GM19467 (cell line): Measurements from ENCODE around the gene SEC16A.

Source experiments
- ATAC-seq: cut with Tn5 transposase; IDR thresholded peaks from one replicate; pipeline ENCODE4 v1.9.1; 2021; ENCODE audit warnings: mild to moderate bottlenecking, moderate library complexity; ENCODE audit not compliant: unreplicated experiment

Gene SEC16A

DNA sequence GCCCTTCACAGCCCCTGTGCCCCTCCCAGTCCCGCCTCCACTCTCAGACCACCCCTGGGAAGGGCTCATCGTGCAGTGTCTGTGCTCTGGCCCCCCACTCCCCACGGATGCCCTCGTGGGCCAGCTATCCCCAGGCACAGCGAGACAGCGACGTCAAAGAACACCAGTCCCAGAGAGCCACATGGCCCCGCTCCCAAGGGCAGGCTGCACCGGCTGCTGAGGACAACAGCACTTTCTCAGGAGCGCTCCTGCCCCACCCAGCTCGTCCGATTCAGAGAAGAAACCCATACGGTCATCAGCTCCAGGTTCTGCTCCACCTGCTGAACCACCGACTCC is 78.1 kb downstream of the SEC16A start:
- ATAC-seq, result no peak

DNA sequence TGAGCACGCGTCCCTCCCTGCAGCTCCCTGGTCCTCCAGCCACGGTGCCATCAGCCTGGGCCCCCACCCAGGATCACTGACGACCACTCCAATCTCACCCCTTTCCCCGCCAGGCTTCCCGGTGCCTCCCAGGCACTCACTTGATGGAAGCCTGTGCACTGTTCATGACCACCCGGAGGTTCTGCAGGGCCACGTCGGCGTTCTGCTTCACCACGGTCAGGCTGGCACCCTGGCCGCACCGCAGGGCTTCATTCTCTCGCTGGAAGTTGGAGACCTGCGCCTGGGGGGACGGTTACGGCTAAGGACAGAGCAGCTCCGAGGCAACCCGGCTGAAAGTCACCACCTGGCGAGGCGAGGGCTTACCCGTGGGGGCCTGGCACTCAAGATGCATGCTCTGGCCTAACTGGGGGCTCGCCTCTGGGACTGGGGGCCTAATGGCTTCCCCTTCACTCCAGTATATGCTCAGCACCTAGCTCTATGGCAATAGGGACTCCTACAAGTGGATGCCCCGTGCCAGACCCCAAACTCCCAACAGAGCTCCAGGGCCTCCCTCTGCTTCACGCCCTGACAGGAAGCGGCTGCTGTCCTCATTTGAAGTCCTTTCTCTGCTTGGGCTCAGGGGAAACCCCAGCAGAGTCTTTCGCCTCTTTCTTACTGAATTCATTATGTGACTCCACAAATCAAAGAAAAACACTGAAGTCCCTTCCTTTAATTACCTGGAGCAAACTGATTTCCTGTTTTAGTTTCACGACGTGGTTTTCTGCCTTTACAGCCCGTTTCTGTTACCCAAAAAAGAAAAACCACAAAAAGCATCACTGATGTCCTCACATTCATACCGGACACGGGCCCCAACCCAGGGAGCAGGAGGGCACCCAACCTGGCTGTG is 78.7 kb downstream of the SEC16A start:
- ATAC-seq, result no peak

DNA sequence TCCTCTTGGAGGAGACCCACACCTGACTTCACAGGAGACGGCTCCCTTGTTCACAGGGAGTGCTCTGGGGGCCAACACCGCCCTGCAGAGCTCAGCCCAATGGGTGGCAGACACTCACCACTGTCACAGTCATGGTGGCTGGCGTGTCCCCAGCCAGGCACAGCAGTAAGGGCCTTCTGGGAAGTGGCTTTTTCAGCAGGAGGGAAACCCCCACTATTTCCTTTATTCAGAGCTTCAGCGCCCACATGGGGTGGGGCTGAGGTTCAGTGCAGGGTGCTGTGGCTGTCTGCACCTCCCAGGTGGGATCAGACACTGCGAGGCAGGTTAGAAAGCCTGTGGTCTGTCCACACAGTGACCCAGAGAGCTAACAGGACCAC is 79.3 kb downstream of the SEC16A start:
- no peak for ATAC-seq

DNA sequence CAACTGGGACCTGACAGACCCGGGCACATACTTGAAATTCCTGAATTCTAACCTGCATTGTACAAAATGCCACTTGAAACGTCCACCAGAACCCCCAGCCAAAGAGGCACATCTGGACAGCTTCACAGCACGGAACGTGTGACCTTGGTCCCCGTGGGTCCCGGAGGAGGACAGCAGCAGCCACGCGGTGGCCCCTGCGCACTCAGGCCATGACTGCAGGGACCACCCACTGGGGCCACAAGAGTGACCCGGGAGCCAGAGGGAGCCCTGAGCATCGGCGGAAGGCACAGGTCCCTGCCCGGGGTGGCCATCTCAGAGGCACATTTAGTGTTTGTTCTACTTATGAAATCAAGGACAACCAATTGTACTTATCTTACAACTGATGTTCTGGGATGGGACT is 80.8 kb downstream of the SEC16A start:
- ATAC-seq, result no peak

DNA sequence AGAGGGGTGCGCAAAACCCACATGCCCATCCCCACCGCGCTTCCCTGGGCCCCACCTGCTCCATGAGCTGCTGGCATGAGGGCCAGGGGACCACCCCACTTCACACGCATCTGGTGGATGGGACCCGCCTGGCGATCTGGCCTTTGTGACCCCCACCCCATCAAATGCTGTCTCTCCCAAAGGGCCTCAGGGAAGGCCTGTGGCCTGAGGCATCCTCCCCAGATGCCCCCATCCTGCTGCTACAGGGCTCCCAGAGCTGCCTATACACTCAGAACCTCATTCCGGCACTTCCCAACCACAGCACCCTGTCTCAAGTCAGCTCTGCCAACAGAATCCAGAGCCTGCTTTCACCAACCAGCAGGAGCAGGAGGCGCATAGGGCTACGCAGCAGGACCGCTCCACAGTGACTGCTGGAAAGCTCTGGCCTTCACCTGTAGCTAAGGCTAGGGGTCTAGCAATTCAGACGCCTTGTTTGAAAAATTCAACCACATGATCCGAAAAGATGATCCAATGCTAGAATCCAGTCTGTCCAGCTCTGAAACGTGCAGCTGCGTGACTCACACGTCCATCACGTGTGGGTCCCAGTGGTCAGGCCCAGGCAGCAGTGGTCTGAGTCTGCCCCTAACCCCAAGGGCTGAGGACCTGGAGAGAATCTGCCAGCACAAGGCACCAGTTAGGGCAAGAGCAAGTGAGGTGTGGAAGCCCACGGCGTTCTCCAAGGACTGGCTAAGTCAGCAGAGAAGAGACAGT is 81.5 kb downstream of the SEC16A start:
- no peak for ATAC-seq

DNA sequence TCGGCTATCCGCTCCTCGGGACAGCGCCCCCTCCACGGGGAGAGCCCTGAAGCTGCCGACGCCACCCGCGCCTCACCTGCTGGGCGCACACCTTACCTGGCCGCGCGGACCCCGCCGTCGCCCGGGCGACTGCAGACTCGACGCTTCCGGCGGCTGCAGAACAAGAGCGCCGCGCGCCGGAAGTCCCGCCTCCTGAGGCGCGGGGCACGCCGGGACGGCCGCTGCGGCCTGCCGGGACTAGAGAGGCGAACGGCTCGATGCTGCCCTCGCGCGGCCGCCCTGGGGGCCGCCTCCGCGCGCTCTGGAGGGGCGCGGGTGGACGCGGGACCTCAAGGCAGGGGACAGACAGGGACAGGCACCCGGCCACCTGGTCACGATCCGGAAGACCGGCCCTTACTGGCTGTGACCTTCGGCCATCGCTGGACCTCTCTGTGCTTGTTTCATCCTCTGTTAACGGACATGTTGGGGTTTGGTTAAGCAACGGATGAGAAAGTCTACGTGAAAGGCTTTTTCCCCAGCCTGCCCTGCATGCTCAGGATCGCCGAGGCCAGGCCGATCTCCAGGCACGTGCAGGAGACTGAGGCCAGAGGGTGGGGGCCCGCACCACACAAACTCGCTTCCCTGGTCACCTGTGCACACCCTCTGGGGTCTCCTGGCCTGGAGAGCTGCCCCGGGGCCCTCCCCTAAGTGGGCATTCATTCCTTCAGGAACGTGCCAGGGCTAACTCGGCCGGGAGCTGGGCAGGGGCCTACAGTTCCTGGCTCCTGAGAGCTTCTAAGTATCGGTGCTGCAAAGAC is 82.6 kb downstream of the SEC16A start, which contains the start of gene SNAPC4:
Gene SNAPC4, minus strand, starts transcription at position 133 of the 797 bp plus-strand sequence. CDS start 1,742 bp downstream, outside the sequence.
- peak; percentile 74 for ATAC-seq

DNA sequence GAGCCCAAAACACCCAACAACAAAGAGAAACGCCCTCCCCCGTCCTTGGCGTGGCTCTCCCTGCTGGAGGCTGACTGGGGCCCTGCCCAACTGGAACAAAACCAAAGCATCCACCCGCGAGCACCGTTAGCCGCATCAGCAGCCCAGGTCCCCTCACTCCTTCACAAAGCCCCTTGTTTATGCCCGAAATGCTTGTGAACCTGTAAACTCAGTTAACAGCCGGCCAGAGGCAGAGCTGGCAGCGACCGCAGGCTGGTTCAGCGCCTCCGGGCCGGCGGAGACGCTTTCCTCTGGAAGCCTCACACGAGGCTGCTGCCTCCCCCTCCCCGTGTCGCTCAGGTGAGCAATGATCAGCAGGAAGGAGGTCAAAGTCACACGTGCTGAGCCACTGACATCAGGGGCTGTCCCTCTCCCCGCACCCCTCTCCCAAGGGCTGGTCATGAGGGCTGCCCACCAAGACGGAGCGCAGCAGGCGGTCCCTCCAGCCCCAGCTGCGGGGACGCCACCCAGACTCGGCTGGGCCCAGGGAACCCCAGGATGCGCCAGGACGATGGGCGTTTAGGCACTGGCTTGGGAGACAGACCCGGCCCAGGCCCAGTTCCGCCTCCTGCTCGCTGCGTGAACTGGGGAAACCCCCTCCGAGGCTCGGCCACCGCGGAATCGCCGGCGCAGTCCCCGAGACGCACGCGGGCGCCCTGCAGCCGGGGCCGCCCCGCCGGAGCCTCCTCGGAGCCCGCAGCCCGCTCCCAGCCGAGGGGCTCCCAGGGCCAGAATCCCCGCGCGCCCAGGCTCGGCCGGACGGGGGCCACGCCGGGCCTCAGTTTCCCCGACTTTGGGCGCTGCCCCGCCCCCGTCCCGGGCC is 83.4 kb downstream of the SEC16A start:
- peak; percentile 21 for ATAC-seq

DNA sequence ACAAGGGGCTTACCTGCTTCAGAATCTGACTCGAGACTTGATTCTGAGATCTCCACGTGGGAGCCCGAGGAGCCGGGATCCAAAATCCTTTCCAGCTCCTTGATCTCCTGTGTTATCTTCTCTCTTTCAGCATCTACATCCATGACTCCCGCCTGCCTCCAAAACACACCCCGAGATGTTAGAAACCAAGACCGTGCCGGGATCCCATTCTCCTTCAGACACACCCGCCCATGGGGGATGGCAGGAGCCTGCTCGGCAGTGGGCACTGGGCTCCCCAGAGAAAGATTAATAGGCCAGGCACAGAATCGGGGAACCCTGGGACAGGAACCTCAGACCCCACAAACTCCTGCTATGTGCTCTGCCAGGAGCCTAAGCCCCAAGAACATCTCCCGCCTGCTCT is 84.6 kb downstream of the SEC16A start:
- no peak for ATAC-seq

DNA sequence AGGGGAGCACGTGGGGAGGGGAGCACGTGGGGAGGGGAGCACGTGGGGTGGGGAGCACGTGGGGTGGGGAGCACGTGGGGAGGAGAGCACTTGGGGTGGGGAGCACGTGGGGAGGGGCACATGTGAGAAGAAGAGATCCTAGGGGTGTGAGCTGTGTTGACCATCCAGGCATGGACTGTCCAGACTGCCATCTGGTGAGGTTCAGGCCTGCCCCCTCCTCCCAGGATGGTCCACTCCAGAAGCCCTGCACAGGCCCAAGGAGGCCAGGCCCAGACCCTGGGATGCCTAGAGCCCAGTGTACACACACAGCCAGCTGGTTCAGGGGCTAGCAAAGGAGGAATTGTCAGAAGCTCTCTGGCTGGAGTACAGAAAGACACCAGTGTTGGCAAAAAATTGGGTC is 85.2 kb downstream of the SEC16A start:
- no peak for ATAC-seq

DNA sequence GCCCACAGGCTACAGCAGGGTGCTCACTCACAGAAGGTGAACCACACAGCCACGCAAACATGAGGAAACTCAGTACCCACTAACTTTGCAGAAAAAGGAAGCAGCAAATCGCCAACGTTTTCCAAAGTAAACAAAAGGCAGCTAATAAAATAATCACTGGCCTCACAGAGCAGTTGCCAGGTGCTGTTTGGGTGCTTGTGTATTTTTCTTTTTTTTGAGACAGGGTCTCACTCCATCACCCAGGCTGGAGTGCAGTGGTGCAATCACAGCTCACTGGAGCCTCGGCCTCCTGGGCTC is 86.7 kb downstream of the SEC16A start:
- ATAC-seq, result no peak

DNA sequence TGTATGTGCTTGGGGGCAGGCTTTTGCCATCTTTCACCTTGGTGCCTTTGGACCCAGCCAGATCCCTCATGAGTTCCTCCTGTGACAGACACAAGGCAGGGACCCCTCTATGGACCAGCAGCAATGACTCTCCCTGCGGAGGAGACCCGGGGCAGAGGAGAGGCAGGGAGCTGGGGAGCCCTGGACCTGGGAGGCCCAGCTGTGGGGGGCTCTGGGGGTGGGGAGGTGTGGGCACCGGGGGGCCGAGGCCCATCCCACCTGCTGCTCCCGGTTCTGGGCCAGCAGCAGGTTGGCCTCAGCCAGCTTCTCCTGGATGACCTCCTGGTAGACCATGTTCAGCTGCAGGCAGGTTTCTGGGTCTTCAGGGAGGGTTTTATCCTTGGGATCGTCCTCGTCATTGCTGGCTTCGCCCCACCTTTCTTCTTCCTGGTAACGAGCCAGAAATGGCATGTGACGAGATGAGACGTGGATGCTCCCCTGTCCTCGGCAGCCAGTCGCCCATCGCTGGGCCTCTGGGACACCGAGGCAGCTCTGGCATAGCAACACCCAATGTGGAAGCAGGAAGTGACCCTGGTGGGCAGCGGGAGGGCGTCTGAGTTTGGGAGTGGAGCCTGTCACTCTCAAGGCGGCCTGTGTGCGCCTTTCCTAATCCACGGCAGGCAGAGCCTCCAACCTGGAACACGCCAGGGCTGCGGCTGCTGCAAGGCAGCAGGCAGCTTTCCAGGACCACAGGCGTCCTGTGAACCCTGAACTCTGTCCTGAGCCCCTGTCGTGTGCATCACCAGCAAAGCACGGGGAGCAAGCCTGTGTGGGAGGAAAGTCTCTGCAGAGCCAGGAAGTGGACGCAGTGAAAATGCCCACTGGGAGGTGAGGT is 87.3 kb downstream of the SEC16A start:
- ATAC-seq, result no peak

DNA sequence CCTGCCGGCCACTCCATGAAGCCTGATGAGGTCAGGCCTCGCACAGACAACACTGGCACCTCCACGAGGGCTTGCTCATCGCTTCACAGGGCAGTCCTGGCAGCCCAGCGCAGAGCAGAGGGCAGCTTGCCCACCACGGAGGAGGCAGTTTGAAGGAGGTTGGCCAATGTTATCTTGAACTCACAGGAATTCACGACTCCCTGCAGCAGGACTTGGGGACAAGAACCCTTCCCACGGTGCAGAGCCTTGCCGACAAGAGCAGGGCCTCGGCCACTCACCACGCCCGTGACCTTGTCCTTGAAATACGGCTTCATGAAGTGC is 87.9 kb downstream of the SEC16A start:
- no peak for ATAC-seq

DNA sequence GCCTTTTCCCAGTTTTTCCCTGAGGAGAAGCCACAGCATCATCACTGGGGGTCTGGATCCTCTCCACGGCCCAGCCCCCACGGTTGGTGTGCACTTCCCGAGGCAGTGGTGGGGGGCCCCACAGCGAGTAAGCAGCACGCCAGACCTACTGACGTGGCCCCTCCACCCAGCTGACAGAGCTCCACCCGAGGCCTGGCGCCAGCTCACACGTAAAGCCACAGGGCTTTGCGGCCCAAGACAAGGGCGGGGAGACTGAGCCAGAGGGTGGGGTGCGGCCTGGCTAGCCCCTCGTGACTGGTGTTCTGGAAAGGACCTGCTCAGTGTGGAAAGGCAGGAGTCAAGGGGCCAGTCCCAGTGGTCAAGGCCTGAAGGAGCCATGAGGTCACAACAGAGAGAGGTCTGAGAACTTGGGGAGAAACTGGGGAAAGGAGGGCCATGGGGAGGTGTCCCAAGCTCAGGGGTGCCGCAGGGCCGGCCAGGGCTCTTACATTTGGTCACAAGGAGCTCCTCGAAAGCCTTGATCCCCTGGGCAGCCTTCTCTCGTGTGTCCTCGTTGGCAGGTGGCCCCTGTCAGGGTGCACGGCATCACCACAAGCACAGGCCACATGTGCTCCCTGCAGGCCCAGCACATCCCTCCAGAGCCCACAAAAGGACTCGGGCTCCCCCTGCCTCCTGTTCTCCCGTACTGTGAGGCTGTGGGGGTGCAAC is 88.4 kb downstream of the SEC16A start:
- ATAC-seq, result no peak

DNA sequence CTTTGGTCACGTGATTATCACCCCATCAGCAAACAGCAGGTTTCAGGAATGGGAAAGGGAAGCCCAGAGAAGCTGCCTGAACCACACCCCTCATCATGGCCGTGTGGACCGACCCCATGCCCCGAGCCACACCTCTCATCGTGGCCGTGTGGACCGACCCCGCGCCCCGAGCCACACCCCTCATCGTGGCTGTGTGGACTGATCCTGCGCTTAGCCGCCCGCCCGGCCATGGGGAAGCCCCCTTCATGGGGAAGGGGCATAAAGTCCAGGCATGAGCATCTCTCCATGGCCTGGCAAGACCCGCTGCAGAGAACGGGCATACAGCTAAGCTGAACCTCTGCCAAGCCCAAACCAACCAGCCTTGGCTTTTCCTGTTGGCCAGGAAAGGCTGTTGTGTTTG is 89.3 kb downstream of the SEC16A start:
- ATAC-seq, result no peak

DNA sequence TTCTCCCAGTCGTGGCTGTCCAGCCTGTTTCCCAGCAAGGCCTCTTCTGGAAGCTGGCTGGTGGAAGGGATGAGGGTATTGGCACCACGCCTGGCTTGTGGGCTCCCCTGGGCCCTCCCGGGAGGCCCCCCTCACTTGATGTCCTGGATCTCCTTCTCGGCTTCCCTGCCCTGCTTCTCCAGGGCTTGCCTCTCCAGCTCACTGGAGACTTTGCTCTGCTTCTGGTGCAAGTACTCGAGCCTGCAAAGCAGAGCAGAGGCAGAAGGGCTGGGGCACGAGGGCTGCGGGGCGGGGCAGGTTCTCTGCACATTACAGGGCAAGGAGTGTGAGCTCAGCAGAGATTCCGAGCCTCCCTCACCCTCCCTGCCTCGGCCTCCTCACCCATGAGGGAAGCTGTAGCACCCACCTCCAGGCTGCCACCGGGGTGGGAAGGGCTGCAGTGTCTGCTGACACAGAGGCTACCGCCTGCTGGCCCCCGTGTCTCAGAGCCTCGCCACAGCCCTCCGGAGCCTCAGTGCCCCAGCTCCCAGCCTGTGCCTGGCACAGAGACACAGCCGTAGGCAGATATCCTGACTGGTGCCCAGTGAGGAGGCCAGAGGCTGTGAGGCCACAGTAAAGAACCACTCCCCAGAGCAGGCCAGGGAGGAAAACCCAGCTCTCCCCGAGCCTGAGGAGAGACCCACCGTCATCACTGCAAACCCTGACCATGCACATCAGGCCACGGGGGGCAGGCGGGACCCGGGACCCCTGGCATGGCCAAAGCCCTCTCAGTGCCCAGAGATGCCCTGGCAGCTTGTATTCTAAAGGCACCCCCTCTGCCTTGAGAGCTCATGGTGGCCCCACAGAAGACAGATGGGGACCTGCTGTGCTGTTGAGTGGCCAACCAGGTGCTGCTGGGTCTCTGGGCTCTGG is 90.0 kb downstream of the SEC16A start:
- ATAC-seq, result no peak

DNA sequence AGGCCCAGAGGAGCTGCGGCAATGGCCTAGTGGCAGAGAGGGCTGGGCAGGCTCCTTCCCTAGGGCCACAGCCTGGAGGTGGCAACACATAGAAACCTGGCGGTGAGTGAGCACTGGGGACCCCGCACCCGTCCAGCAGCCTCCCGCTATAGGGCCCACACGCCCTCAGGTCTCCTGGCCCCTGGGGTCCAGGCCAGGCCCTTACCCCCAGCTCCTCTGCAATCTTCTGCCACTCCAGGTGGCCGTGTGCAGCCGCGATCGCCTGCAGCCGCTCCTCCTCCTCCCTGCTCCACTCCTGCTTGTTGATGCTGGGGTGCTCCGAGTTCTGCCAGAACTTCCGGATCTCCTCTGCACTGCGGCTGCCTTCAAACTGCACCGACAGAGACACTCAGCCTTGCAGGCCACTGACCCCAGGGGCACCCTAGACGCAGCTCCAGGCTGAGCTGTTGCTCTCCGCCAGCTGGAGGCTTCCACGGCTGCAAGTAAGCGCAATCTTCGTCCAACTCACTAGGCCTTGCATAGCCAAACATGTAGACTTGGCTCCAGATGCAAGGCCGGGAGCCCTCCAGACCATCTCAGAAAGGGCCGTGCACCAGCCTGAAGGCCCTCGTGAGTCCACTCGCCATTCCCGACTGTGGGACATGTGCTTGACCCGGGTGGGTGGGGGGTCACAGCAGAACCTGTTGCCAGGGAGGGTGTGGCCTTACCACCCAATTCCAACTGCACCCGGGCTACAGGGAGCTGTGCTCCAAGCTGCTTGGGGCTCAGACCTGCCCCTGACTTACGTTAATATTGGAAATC is 90.9 kb downstream of the SEC16A start:
- ATAC-seq, result no peak
